ENCODE results near the gene MED31.

MED31 gene

DNA sequence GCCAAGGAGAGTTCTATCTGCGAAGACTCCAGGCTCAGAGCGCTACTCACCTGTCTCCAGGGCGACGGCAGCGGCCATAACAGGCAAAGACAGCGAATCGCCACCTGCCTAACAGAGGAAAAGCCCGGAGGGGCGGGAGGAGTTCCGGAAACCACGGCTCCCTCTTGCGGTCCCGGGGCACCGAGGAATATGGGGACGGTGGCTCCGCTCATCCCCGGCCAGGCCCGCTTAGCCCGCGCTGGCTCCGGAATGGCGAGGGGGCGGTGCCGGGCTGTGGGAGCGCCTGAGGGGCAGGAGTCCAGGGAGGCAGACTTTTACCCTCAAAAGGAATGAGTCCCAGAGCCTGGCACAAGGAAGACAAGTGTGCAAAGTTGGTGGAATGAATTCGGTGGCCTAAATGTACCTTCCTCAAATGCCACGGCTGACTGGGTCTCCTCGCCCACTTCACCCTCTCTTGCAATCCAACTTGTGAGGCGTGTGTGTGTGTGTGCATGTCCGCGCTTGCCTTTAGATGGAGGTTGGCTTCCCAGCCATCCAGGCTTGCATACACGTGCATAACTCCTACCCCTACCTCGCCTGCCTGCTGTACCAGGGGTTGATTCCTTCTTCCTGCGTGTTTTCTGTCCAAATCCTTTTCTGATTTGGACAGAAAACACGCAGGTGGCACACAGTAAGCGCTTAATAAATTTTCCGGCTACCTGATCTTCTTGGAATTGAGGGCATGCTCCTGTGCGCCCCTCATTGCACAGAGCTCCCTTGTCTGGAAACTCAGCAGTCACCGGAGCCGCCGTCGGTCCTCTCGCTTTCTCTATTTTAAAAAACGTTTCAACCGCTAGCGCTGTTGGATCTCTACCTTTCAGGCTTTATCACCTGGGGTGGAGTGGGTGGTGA lies 3.7 kb upstream of the MED31 start:
- peak in 1 of 2 donors; percentile 51 for DNase-seq

DNA sequence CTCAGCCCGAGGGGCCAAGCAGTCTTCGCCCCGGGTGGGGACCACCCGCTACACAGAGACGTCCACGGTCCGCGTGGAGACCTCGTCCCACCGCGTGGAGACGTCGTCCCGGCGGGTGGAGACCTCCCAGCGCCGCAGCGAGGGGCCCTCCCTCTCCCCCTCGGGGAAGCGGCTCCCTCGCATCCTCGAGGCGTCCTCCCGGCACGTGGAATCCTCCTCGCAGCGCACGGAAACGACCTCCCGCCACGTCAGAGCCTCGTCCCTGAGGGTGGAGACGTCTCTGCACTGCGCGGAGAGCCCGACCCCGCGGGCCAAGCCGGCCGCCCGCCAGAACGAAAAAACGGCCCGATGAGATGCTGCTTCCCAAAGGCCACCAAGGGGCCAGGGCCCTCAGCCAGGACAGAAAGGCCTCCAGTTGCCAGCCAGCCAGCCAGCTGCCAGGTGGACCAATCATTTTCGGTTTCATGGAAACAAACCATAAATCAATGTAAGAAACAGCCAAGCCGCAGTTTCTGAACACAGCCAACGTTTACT lies 581 bp upstream of the MED31 start:
- DNase-seq = peak in 1 of 2 donors; percentile 14

DNA sequence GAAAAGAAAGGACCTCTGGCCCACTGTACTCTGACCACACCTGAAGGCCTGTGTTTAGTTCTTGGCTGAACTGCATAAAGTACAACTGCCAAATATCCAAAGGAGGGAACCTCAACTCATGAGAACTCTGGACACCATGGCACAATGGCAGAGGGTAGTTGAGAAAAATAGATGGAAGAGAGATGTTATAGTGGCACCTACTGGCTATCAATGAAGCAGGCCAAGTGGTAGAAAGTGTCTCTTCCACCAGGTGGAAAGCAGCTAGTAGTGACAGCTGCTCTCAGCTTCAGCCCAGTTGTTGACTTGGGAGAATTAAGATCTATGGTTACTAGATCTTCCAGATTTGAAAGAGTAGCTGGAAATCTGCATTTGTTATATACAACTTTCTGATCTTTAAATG lies 3.2 kb downstream of the MED31 start:
- DNase-seq = peak; percentile 17 to 31

DNA sequence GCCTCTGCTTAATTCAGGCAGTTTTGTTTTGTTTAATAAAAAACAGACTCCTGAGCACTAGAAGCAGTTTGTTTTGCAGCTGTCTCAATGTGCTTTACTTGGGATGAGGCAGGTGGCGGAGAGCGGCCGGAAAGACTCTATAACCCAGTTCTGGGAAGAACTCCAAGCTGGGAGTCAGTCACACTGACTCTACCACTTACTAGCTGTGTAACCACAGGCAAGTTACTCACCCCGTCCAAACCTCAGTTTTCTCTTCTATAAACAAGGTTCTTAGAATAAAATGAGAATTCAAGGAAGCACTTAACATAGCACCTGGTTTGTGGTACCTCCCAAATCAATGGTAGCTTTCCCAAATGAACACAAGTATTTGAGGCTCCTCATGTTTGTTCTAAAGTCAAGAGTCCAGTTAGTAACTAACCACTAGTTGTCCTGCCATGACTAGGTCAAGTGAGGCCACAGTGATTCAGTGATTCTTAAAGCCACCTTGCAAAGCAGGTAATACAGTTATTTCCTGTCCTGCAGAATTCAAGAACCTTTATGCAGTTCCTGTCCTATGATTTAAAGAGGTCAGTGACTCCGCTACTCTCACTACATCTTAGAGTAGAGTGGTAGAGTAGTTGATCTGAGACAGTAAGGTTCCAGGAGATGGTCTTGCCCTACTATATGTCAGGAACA lies 7.8 kb downstream of the MED31 start:
- DNase-seq = no peak

DNA sequence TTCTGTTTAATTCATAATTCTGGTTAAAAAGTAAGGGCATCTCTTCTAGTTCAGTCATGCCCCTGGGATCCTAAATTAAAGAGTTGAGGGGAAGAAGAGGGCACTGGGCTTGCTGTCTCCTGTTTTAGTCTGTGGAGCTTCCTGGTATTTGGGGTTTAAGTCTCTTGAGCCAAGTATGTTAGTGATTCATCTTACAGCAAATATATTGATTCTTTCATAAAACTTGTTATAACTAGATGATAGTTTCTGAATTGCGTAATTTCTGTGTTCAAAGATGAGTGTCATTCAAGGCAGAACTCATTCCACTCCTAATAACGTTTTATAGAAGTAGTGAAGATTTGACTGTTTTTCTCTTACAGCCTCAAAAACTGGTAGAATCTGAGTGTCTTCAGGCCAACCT lies 8.8 kb downstream of the MED31 start:
- DNase-seq = no peak

DNA sequence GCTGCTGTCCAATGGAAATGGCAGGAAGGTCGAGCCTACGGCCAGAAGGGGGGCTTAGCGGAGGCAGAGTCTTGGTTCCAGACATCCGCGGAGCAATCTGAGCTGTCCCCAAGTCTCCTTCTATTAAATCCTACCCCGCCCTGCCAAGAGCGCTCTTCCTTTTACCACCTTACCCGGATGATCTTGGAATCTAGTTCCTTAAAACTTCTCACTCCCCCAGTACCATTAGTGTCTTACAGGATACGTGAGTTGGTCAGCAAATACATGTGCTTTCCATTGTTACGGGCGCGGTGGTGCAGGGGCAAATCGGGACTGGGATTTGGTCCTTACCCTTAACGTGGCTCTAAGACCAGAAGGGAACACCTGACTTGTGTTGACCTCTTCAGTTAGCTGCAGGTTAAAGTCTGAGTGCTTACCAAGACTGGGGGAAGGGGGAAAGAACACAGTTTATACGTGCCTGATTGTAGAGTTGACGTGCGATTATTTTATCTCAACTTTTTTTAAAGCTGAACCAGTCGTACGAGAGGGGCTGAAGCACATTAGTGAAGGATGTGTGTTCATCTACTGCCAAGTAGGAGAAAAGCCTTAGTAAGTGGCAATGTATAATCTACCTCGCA lies 10.1 kb downstream of the MED31 start:
- DNase-seq = peak; percentile 17 to 37

DNA sequence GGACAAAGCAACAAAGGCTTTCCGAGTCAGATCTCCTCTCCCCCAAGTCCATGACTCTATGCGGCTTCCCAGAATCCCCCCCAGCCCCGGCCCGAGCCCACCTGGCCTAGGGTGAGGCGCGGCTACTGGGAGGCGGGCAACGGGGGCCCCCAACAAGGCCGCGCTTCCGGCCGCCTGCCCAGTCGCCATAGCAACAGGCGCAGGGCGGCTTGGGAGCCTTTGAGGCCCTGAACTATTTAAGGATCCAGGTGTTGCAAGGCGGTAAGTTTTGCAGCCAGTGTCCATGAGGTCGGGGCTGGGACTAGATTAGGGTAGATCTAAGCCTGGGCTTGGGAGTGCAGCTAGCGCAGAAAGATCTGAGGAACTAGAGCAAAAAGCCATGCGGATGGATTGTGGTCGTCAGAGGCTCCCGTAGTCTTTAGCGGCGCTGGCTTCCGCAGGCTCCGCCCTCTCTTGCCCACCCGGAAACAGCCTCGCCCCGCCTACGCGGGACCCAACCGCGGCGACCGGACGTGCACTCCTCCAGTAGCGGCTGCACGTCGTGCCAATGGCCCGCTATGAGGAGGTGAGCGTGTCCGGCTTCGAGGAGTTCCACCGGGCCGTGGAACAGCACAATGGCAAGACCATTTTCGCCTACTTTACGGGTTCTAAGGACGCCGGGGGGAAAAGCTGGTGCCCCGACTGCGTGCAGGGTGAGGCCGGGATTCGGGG lies 10.7 kb downstream of the MED31 start, which contains the start of the genes KIAA0753 and TXNDC17:
TSS of gene KIAA0753 (minus strand) at position 176 of the 711 bp plus-strand sequence. CDS start 5,608 bp downstream, outside the sequence.
TSS of gene TXNDC17 (plus strand) at position 525 of the 711 bp plus-strand sequence. CDS start at position 548, 23 bp downstream.
- peak; percentile 93 to 96 for DNase-seq

DNA sequence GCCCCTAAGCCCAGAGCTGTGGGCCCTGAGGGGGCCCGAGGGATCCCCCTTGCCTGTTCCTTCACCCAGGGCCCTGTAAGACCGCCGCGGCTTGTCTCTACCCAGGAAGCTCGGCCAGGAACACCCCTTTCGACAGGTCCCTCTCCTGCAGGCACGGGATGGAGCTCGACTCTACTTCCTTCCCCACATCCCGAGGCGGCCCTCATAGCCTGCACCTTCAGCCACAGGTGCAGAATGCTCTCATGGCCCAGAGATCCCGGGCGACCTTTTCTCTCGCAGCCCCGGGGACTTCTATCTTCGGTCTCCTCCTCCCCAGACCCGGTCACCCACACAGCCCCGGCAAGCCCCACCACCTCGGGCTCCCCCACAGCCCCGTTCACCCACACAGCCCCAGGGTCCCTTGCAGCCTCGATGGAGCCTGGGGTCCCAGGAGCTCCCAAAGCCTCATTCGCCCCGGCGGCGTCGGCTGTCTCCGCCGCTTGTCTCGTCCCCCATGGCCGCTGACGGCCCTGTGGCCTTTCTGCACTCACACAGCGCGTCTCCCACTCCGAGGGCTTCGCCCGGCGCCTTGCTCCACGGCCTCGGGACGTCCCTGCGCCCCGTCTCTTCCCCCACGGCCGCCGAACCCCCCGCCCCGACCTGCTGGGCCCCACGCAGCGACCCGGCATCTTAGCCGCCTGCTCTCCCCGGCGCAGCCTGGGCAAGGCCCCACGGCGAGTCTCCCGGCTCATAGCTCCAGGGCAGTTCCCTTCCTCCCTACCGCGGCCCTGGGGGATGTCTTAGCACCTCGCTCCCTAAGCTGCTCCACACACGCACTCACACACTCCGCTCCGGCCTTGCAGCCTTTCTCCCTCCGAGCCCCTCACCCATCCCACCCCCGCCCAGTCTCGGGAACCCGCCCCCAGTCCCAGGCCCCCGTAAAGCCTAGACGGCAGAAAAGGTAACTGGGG lies 11.5 kb downstream of the MED31 start:
- peak; percentile 33 to 56 for DNase-seq

DNA sequence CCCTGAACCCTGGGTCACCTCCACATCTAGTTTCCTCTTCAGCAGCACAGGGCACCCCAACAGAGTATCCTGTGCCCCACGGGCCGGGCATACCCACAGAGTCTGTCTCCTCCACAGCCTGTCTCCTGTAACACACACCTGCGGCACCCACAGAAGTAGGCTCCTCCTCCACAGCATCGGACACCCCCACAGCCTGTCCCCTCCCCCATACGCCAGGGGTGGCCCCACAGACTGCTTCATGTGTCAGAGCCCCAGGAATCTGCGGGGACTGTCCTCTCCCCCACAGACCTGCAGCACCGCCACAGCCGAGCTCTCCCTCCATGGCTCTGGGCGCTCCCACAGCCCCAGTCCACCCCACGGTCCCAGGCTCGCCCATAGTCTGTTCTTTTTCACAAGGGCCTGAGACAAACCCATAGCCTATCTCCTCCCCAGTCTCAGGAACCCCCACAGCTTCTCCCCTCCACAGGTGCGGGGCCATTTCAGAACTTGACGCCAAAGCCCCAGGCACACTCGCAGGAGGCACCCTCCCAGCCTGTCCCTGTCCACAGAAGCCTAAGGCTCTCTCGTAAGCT lies 12.3 kb downstream of the MED31 start:
- no peak for DNase-seq

DNA sequence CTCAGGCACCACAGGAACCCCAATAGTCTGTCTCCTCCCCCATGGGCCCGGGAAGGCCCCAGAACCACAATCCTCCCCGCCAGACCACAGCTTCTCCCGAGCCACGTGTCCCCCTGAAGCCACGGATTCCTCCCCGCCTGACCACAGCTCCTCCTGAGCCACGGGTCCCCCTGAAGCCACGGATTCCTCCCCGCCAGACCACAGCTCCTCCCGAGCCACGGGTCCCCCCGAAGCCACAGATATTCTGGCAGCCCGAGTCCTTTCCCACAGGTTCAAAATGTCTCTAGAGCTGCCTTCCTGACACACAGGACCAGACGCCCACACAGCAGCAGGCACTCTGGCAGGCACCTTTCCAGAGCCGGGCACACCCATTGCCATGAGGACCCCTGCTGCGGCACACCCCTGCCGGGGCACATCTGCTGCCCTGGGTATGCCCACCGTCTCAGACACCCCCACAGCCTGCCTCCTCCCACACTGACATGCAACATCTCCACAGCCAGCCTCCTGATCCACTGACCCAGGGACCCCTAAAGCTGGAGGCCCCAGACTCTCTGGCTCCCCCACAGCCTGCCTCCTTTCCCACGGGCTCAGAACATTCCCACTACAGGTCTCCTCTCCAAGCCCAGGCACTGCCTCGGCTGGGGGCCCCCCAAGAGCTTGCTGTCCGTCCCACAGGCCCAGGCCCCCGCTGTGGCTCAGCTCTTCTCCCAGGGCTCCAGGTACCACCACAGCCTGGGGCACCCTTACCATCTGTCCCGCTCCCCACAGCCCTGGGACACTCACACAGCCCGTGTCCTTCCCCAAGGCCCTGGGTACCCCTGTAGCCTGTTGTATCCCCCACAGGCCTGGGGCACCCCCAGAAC lies 13.1 kb downstream of the MED31 start:
- no peak for DNase-seq

DNA sequence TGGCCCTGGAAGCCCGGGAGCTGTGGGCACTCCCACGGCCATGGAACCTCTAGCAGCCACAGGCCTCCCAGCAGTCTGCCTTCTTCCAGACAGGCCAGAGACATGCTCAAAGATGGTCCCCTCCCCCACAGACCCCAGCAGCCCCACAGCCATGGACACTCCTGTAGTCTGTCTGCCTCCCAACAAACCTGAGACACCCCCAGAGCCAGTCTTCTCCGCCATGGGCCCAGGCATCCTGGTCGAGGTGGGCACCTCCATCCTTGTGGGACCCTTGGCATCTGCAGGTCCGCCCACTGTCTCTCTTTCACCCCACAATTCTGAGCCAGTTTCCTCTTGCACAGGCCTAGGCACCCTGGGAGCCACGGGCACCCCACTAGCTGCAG lies 14.0 kb downstream of the MED31 start:
- no peak for DNase-seq

DNA sequence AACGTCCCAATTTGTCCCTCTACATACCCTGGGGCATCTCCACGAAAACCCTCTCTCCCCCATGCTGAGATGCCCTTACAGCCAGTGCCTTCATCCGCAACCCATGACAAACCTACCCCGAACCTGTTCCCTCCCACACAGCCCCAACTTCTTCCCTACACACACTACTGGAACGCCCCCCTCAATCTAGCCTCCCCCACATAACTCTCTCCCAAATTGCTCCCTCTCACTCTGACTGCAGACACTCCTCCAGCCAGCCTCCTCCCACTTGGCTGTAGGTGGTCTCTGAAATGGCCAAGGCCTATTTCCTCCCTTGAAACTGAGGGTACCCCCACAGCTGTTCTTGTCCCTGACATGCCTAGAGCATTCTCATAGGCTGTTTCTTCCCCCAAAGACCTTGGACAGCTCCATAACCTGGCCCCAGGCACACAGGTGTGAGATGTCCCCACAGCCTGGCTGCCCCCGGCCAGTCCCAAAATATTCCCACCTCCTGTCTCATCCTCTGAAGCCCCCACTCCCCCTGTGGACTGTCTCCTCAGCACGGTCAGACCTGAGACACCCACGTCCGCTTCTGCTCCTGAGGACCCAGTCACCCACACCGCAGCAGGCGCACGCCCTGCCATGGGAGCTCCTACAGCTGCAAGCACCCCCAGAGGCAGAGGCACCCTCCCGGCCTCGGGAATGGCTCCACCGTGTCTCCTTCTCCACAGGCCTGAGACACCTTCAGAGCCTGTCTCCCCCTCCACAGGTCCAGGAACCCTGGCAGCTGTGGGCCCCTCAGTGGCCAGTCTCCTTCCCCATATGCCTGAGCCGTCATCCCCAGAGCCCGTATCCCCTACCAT lies 14.6 kb downstream of the MED31 start:
- no peak for DNase-seq

DNA sequence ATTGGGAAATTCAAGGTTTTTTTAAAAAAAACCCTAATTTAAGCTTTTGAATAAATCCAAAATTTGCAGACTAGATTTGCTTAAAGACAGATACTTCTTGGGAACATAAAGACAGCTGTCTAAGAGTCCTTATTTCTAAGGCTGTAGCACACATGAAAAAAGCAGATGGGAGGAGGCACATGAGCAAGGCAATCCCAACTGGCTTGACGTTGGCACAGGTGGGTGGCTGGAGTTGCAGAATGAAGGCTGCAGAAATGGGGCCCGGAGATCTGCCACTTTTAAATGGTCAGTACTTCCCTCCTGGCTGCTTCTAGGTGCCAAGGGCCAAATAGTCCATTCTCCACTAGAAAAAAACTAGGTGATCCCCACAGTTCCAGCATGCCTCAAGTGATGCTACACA lies 15.3 kb downstream of the MED31 start:
- DNase-seq = no peak

DNA sequence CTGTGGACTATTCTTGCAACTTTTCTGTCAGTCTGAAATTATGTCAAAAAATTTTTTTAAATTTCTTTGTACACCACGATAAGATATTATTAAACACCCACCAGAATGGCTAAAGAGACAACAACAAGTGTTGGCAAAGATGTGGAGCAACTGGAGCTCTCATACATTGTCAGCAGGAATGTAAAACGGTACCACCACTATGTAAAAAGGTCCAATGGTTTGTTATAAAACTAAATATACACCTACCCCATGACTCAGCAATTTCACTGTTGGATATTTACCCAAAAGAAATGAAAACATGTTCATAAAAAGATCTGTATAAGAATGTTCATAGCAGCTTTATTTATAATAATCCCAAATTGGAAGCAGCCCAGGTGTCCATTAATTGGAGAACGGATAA lies 18.1 kb downstream of the MED31 start:
- no peak for DNase-seq

DNA sequence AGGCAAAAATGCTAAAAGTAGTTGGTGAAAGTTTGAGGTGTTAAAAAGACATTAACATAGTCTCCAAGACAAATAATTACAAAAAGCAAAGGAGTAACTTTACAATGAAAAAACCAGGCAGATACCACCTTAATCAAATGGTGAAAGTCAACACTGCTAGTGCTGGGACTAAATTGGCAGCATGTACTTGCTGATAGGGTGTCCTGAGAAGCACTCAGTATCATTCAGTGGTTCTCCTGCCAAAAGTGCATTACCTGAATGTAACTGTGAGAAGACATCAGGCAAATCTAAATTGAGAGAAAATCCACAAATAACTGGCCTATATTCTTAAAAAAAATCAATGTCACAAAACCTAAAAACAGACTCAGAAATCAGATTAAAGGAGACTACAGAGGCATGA lies 18.9 kb downstream of the MED31 start:
- no peak for DNase-seq

DNA sequence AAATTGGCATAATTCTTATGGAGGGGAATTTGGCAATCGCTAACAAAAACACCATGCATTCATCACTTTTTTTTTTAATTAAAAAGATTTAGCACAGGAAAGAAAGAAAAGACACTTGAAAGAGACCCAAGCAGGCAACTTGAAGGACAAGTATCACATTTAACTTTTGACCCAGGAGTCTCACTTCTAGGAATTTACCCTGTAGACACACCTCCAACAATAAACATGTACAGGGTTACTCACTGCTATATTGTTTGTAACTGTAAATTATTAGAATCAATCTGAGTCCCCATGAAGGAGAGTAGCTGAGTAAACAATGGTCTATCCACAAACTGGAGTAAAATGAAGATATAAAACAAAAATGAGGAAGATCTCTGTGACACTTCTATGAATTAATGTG lies 21.0 kb downstream of the MED31 start:
- no peak for DNase-seq

DNA sequence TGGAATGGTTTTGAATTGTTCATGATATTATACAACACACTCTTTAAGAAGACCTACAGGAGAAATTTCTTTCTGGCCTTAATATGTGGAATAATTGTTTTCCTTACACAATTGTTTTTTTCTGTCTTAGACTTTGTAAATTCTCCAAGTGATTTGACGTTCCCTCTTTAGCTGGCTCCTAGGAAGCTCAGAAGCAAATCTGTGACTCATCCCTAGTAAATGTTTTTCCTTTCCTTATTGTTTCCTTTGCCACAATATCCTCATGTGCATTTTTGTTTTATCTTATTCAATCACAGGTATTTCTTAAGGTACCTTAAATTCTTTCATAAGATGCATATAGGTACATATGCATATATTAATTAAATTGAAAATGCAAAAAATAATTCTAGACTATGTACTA lies 24.4 kb downstream of the MED31 start:
- no peak for DNase-seq

DNA sequence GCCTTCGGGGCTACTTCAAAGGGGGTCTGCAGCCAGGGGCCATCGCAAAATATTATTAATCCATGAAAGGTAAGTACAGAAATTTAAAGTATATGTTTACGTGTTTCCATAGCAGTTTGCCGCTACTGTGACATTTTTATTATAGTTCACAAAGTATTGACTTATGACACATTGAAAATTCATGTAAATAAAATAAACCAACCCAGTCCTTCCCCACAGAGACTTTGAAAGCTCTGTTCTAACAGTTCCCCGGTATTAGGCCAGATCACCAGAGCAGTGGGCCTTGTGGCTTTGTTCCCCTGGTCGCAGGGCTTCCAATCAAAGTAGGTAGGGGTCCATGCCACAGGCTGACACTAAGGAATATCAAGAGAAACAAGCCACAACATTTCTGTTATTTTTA lies 24.8 kb downstream of the MED31 start:
- no peak for DNase-seq

DNA sequence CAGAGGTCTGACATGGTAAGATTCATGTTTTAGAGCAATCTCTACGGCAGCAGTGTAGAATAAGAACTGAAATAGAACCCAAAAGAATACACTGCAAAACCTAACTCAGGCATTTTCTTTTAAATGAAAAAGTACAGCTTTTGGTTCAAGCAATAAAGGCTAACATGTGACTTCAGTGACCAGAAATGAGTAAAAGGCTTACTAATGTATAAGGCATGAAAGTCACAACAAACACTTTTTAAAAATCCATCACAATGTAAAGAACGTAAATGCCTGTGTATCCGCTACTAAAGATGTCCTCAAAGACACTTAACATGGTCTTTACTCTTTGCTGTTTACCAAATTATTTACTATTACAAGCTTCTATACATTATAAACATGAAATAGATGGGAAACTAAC lies 27.5 kb downstream of the MED31 start:
- DNase-seq = no peak

Measured in inflammatory macrophage (primary cell).